GM19455 (cell line): ENCODE results near the gene OVCH1.
"Not testable (repeated sequence)": the region's sequence is repeated elsewhere in the genome, so short reads cannot be mapped to it uniquely, and the experiment has no call there.

Experiments used
- ATAC-seq: cut with Tn5 transposase; IDR thresholded peaks from one replicate; pipeline ENCODE4 v1.9.1; 2021; ENCODE audit not compliant: unreplicated experiment

Gene OVCH1

GRCh38 chr12:29416748-29417147, 80.7 kb downstream of the OVCH1 start:
- ATAC-seq: no peak

DNA sequence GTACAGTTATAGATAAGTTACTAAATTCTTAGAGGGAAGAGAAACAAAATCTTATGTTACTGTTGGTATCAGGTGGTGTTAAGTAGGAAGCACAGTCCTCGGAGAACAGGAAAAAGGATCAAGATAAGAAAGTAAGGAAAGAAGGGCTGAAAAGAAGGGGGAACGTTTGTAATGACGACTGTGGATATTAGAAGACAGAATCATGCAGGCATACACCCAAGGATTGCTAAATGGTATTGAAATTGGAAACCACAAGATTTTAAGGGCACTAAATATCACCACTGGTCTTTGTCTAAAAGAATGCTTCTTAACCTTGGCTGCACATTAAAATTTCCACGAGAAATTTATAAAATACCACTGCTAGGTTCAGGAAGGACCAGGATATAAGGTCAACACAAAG, 82.4 kb downstream of the OVCH1 start:
- ATAC-seq: no peak

GRCh38 chr12:29414368-29414767, 83.1 kb downstream of the OVCH1 start:
- ATAC-seq: no peak

- no peak for ATAC-seq
Measured at GRCh38 chr12:29405561-29405960, 91.9 kb downstream of the OVCH1 start.

GRCh38 chr12:29403991-29404390, 93.5 kb downstream of the OVCH1 start:
- no peak for ATAC-seq

- no peak for ATAC-seq
Measured at GRCh38 chr12:29402437-29402836, 95.0 kb downstream of the OVCH1 start.

- no peak for ATAC-seq
Measured at GRCh38 chr12:29398495-29398894, 99.0 kb downstream of the OVCH1 start.

GRCh38 chr12:29396774-29397173, 100.7 kb downstream of the OVCH1 start:
- no peak for ATAC-seq

DNA sequence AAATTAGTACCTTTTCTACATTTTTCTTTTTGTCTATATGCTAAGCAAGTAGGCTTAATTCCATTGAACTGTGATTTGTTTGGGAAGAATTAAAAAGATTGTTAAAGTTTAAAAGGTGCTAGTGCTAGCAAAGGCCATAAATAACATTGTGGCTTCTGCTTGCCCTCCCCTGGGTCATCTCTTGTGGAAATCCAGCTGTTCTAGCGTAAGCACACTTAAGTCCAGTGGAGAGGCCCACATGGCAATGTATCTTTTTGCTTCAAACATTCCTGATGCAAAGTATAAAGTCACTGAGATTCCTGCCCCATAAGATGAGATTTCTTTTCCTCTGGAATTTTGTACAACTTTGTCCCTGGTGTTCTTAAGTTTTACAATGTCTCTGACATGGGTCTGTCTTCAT, 102.1 kb downstream of the OVCH1 start:
- ATAC-seq: no peak

GRCh38 chr12:29390419-29390818, 107.1 kb downstream of the OVCH1 start:
- not testable (repeated sequence) for ATAC-seq

GRCh38 chr12:29389295-29389919, 108.1 kb downstream of the OVCH1 start:
- no peak for ATAC-seq

GRCh38 chr12:29386084-29386680, 111.3 kb downstream of the OVCH1 start:
- not testable (repeated sequence) for ATAC-seq

DNA sequence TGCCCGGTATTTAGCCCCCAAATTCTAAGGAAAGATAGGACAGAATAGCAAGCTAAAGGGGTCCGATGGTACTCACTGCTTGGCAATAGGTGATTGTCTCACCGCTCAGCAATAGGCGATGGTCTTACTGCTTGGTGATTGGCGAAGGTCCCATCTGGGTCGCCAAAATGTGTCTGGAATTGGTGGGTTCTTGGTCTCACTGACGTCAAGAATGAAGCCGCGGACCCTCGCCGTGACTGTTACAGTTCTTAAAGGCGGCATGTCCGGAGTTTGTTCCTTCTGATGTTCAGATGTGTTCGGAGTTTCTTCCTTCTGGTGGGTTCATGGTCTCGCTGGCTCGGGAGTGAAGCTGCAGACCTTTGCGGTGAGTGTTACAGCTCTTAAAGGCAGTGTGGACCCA, 112.3 kb downstream of the OVCH1 start:
- ATAC-seq: not testable (repeated sequence)

DNA sequence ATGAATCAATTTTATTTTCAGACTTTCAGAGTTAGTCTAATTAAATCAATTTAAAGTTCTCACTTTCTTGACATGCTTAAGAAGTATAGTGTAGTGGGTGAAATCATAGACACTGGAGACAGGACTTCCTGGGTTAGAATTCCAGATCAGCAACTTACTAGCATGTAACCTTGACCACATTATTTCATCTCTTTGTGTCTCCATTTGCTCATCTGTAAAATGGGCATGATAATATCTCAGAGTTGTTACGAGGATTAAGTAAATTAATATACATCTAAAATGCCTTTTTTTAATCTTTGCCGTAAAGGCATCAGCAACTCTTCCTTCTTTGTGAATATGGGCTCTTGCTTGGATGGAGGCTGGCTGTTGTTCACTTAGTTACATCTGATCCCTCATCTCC, 115.2 kb downstream of the OVCH1 start:
- ATAC-seq: no peak

DNA sequence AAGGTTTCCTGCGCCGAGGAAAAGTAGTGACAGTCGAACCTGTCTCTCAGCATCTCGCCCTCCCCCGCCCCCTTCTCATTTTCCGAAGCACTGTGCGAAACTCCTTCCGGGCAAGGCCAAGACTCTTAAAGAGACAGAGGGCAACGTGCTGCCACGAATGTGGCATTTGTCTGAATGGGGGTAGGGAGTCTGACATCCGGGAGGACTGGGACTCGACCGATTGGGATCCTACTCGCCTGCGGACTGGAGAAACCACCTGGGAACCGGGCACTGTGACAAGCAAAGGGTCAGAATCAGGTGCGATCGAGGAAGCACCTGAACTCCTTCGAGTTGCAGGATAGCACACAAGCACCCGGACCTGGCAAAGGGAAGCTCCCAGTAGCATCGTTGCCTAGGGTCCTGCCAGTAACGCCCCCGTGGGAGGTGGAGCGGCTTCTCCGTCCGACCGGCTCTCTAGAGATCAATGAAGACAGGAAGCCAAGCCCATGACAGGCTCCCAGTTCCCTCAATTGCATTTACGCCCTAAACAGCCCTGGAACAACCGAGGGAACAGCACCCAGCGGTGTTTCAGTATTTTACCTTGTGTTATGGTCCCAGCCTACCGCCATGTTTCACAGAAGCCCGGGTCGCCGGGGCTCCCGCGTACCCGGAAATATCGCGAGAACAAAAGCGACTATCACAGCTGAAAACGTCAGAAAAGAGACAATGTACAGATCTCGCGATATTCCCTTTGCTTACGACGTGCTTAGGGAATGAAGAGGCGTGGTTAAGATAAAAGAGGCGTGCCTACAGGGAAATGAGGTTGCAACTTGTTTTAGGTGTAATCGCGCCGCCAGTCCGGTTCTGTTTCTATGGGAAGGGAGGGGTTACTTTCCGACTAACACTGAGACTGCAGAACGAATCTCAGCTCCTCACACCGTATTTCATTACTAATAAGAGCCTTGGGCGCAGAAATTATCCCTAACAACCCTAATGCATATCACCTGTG, 116.7 kb downstream of the OVCH1 start, which contains the start of gene ERGIC2:
Gene ERGIC2 (minus strand): TSS at position 637 of the 988 bp plus-strand sequence. CDS start 9,539 bp downstream, outside the sequence.
- ATAC-seq: peak; percentile 94
